ENCODE data around the gene SLIT1.

SLIT1 gene

DNA sequence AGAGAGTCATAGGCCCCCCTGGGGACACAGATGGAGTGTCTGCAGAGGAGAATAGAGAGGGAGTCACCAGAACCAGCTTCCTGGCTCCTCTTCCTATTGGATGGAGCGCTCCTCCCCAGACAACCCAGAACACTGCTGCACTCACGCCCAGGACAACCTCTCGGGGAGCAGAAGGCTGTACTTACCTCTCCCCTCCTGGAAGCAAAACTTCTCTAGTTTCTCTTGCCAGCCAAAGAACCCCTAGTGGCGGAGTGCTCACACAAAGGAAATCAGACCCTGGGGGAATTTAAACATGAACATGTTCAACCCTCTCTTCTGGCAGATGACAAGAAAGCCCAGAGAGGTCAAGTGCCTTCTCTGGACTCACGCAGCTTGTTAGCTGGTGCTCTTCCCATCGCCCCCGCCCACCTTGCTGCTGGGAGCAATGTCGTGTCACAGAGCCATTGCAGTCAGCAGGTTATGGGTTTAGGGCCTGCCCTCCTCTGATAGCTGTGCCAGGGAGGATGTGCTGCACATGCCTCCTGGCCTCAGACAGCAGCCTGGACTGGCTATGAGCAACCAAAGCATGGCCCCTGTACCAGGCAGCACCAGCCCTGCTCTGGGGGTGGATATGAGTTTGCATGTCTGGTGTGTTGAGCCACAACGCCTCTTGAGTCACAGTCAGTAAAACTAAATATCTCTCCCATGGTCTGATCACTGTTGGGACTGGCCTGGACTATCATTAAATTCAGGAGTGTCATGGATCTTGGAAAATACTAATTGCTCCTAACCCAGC is 84.4 kb downstream of the SLIT1 start:
- ATAC-seq, result no peak
- TF ChIP-seq SNAI2 (CRISPR knock-in tag; IDR thresholded peaks at IDR 0.05) (no peak), RARB (CRISPR knock-in tag; IDR thresholded peaks at IDR 0.05) (no peak), PPARA (CRISPR knock-in tag; IDR thresholded peaks at IDR 0.05; ENCODE audit: borderline replicate concordance) (no peak), ZNF8 (CRISPR knock-in tag; IDR thresholded peaks at IDR 0.05) (no peak), ISL1 (CRISPR knock-in tag; IDR thresholded peaks at IDR 0.05) (no peak), OSR1 (CRISPR knock-in tag; IDR thresholded peaks at IDR 0.05) (no peak), TOX (CRISPR knock-in tag; IDR thresholded peaks at IDR 0.05; ENCODE audit: borderline replicate concordance) (no peak), ZNF70 (CRISPR knock-in tag; IDR thresholded peaks at IDR 0.05) (no peak), CSDC2 (CRISPR knock-in tag; IDR thresholded peaks at IDR 0.05) (no peak), ZFP30 (CRISPR knock-in tag; IDR thresholded peaks at IDR 0.05) (no peak), TCF4 (CRISPR knock-in tag; IDR thresholded peaks at IDR 0.05; ENCODE audit: borderline replicate concordance) (no peak), BACH2 (CRISPR knock-in tag; IDR thresholded peaks at IDR 0.05; ENCODE audit: borderline replicate concordance) (no peak), CSRNP3 (CRISPR knock-in tag; IDR thresholded peaks at IDR 0.05) (no peak)
- TF ChIP-seq, protein P1, sequence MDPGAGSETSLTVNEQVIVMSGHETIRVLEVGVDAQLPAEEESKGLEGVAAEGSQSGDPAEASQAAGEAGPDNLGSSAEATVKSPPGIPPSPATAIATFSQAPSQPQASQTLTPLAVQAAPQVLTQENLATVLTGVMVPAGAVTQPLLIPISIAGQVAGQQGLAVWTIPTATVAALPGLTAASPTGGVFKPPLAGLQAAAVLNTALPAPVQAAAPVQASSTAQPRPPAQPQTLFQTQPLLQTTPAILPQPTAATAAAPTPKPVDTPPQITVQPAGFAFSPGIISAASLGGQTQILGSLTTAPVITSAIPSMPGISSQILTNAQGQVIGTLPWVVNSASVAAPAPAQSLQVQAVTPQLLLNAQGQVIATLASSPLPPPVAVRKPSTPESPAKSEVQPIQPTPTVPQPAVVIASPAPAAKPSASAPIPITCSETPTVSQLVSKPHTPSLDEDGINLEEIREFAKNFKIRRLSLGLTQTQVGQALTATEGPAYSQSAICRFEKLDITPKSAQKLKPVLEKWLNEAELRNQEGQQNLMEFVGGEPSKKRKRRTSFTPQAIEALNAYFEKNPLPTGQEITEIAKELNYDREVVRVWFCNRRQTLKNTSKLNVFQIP (CRISPR knock-in tag; IDR thresholded peaks at IDR 0.05; ENCODE audit: borderline replicate concordance, low read depth), result no peak
- TF ChIP-seq, protein P2, sequence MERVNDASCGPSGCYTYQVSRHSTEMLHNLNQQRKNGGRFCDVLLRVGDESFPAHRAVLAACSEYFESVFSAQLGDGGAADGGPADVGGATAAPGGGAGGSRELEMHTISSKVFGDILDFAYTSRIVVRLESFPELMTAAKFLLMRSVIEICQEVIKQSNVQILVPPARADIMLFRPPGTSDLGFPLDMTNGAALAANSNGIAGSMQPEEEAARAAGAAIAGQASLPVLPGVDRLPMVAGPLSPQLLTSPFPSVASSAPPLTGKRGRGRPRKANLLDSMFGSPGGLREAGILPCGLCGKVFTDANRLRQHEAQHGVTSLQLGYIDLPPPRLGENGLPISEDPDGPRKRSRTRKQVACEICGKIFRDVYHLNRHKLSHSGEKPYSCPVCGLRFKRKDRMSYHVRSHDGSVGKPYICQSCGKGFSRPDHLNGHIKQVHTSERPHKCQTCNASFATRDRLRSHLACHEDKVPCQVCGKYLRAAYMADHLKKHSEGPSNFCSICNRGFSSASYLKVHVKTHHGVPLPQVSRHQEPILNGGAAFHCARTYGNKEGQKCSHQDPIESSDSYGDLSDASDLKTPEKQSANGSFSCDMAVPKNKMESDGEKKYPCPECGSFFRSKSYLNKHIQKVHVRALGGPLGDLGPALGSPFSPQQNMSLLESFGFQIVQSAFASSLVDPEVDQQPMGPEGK (CRISPR knock-in tag; IDR thresholded peaks at IDR 0.05; ENCODE audit: borderline replicate concordance), result no peak

DNA sequence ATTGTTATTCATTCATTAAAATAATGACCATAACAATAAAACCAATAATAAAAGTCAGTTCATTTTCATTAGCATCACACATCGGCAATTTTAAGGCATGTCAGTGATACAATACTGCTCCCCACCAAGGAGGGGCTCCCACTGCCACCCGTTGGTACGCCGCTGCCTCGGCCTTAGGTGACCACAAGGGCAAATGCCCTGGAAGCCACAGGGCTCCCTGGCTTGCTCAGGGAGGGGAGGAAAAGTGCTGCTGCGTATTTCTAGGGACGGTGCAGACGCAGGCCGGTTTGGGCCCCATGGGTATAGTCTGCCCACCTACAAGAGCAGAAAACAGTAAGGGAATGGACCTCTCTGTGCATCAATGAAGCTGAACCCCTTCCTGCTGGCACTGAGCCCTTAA is 85.1 kb downstream of the SLIT1 start:
- TF ChIP-seq BACH2 (CRISPR knock-in tag; IDR thresholded peaks at IDR 0.05; ENCODE audit: borderline replicate concordance) (no peak), RARB (CRISPR knock-in tag; IDR thresholded peaks at IDR 0.05) (no peak), OSR1 (CRISPR knock-in tag; IDR thresholded peaks at IDR 0.05) (no peak), ZNF70 (CRISPR knock-in tag; IDR thresholded peaks at IDR 0.05) (no peak), ZNF8 (CRISPR knock-in tag; IDR thresholded peaks at IDR 0.05) (no peak), CSDC2 (CRISPR knock-in tag; IDR thresholded peaks at IDR 0.05) (no peak), ZC3H10 (CRISPR knock-in tag; IDR thresholded peaks at IDR 0.05) (no peak), GLIS3 (CRISPR knock-in tag; IDR thresholded peaks at IDR 0.05) (no peak), ZFP3 (CRISPR knock-in tag; IDR thresholded peaks at IDR 0.05) (no peak), ISL1 (CRISPR knock-in tag; IDR thresholded peaks at IDR 0.05) (no peak)
- TF ChIP-seq, protein P3, sequence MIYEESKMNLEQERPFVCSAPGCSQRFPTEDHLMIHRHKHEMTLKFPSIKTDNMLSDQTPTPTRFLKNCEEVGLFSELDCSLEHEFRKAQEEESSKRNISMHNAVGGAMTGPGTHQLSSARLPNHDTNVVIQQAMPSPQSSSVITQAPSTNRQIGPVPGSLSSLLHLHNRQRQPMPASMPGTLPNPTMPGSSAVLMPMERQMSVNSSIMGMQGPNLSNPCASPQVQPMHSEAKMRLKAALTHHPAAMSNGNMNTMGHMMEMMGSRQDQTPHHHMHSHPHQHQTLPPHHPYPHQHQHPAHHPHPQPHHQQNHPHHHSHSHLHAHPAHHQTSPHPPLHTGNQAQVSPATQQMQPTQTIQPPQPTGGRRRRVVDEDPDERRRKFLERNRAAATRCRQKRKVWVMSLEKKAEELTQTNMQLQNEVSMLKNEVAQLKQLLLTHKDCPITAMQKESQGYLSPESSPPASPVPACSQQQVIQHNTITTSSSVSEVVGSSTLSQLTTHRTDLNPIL (CRISPR knock-in tag; IDR thresholded peaks at IDR 0.05; ENCODE audit: low read depth), result no peak
- TF ChIP-seq, protein P4, sequence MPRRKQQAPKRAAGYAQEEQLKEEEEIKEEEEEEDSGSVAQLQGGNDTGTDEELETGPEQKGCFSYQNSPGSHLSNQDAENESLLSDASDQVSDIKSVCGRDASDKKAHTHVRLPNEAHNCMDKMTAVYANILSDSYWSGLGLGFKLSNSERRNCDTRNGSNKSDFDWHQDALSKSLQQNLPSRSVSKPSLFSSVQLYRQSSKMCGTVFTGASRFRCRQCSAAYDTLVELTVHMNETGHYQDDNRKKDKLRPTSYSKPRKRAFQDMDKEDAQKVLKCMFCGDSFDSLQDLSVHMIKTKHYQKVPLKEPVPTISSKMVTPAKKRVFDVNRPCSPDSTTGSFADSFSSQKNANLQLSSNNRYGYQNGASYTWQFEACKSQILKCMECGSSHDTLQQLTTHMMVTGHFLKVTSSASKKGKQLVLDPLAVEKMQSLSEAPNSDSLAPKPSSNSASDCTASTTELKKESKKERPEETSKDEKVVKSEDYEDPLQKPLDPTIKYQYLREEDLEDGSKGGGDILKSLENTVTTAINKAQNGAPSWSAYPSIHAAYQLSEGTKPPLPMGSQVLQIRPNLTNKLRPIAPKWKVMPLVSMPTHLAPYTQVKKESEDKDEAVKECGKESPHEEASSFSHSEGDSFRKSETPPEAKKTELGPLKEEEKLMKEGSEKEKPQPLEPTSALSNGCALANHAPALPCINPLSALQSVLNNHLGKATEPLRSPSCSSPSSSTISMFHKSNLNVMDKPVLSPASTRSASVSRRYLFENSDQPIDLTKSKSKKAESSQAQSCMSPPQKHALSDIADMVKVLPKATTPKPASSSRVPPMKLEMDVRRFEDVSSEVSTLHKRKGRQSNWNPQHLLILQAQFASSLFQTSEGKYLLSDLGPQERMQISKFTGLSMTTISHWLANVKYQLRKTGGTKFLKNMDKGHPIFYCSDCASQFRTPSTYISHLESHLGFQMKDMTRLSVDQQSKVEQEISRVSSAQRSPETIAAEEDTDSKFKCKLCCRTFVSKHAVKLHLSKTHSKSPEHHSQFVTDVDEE (CRISPR knock-in tag; IDR thresholded peaks at IDR 0.05), result no peak
- TF ChIP-seq, protein P1 (CRISPR knock-in tag; IDR thresholded peaks at IDR 0.05; ENCODE audit: borderline replicate concordance, low read depth), result no peak
- ATAC-seq, result no peak
